MCF 10A (cell line): ENCODE results near the gene FBLL1. TPM values are rescaled to one million over a fixed set of nuclear protein-coding genes. Genes with fewer than 3 reads are reported as not detected.

ENCODE experiments used
- BruUV-seq: library from RNA; stranded (reverse); fragments of 400-500 nt; replicated peaks from 2 replicates; lab custom pipeline; 2021; lab: Mats Ljungman, UMichigan
- CTCF ChIA-PET: fragments of 300-600 bp; sonication (Branson Sonifier 250); formaldehyde crosslinking; extraction: SDS; loops from one replicate; lab custom pipeline; 2021; ENCODE audit warnings: antibody characterized with exemption, inconsistent platforms; lab: Yijun Ruan, JAX
- POLR2A ChIA-PET: fragments of 300-600, 350-650 bp; sonication (Branson Sonifier 250); formaldehyde crosslinking; extraction: SDS; loops from one replicate; lab custom pipeline; 2020; ENCODE audit warnings: antibody characterized with exemption, inconsistent platforms; lab: Yijun Ruan, JAX
- DNase-seq: peaks from one replicate; pipeline ENCODE4 v3.0.0-alpha.2; 2018; ENCODE audit not compliant: unreplicated experiment
- H3K27ac Mint-ChIP-seq: one replicate; pipeline ENCODE4 v1.8.0; 2022; ENCODE audit warnings: mild to moderate bottlenecking, low read depth, mixed read lengths; ENCODE audit not compliant: unreplicated experiment
- H3K27me3 Mint-ChIP-seq: one replicate; pipeline ENCODE4 v1.8.0; 2022; ENCODE audit warnings: mixed read lengths; ENCODE audit not compliant: insufficient read depth, unreplicated experiment
- H3K36me3 Mint-ChIP-seq: one replicate; pipeline ENCODE4 v1.8.0; 2022; ENCODE audit warnings: mild to moderate bottlenecking, moderate library complexity, mixed read lengths; ENCODE audit not compliant: insufficient read depth, unreplicated experiment
- H3K4me1 Mint-ChIP-seq: one replicate; pipeline ENCODE4 v1.8.0; 2022; ENCODE audit warnings: mixed read lengths; ENCODE audit not compliant: insufficient read depth, unreplicated experiment
- H3K4me3 Mint-ChIP-seq: one replicate; pipeline ENCODE4 v1.8.0; 2022; ENCODE audit warnings: mild to moderate bottlenecking, moderate library complexity, mixed read lengths; ENCODE audit not compliant: unreplicated experiment
- H3K9me3 Mint-ChIP-seq: one replicate; pipeline ENCODE4 v1.8.0; 2022; ENCODE audit warnings: mixed read lengths; ENCODE audit not compliant: unreplicated experiment
- CTCF ChIP-seq: fragments of 200-600 bp; IDR thresholded peaks from one replicate; pipeline ENCODE4 v1.8.0; 2022; ENCODE audit warnings: antibody characterized with exemption, mild to moderate bottlenecking; ENCODE audit not compliant: unreplicated experiment
- intact Hi-C: fragments of 100-400 bp; cut with micrococcal nuclease; formaldehyde crosslinking; loops from 2 replicates; pipeline ENCODE4 v1.14.1; 2022
- total RNA-seq: library from RNA; stranded (reverse); gene quantifications from 2 replicates; pipeline ENCODE4 v1.2.3, GENCODE V29; 2022

The FBLL1 gene
- total RNA-seq, 1 experiment from 2014 or later, result not detected

GRCh38 chr5:168550656-168551055 lies 21.6 kb downstream of the FBLL1 start:
- Mint-ChIP-seq H3K9me3 (peaks cover 7% of the 10 kb centered on the region), H3K27me3 (no peaks in the 10 kb centered on the region), H3K4me1 (peaks cover 24% of the 10 kb centered on the region), H3K36me3 (peaks cover 59% of the 10 kb centered on the region), H3K4me3 (no peak overlapping the region), H3K27ac (no peak overlapping the region)
- POLR2A ChIA-PET, result interaction anchor here (1.5 kb wide), 1 partner anchor 29 kb away, joined by 6 read pairs; the partner anchor contains the start of gene PANK3
- DNase-seq, result no peak
- no peak for TF ChIP-seq CTCF
- CTCF ChIA-PET, result no interaction called here
- intact Hi-C loops, result no loop called here
- no TSS peak for BruUV-seq

DNA sequence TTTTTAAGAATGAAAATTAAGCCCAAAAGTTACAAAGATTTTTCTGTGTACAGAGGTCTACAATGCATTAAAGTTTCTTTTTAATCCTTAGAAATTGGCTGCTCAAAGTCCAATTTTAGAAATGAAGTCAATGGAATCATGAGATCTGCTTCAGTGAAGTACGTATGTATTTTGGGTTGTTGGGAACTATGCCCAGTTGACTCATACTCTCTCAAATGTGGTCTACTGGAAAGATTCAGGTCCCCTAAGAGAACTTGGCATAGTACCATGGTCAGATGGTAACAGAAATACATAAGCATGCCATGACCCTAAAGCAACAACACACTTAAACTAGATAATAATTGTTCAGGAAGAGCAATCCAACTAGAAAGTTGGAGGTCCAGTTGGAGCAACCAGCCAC lies 23.0 kb downstream of the FBLL1 start:
- H3K4me1 Mint-ChIP-seq, result peaks cover 24% of the 10 kb centered on the region
- H3K9me3 Mint-ChIP-seq, result peaks cover 7% of the 10 kb centered on the region
- H3K36me3 Mint-ChIP-seq, result peaks cover 65% of the 10 kb centered on the region
- DNase-seq, result peak; percentile 84
- intact Hi-C loops, result no loop called here
- no TSS peak for BruUV-seq
- TF ChIP-seq CTCF, result no peak
- no peak overlapping the region for H3K4me3 Mint-ChIP-seq
- no peak overlapping the region for H3K27ac Mint-ChIP-seq
- CTCF ChIA-PET, result no interaction called here
- POLR2A ChIA-PET, result interaction anchor here (0.6 to 1.1 kb wide), 4 partner anchors 9 to 95 kb away, joined by 3 read pairs; no protein-coding TSS in a partner anchor
- no peaks in the 10 kb centered on the region for H3K27me3 Mint-ChIP-seq

- intact Hi-C loops, result no loop called here
- no peak for DNase-seq
- H3K4me1 Mint-ChIP-seq, result peaks cover 24% of the 10 kb centered on the region
- no peak for TF ChIP-seq CTCF
- no peak overlapping the region for H3K4me3 Mint-ChIP-seq
- peak overlapping the region; percentile 75 for H3K27ac Mint-ChIP-seq
- peaks cover 69% of the 10 kb centered on the region for H3K36me3 Mint-ChIP-seq
- H3K9me3 Mint-ChIP-seq, result no peaks in the 10 kb centered on the region
- no peaks in the 10 kb centered on the region for H3K27me3 Mint-ChIP-seq
- ChIA-PET CTCF (no interaction called here), POLR2A (interaction anchor here (0.6 to 1.0 kb wide), 3 partner anchors 16 to 1030 kb away, joined by 3 to 4 read pairs (median 3); partner anchors contain the start of gene SPDL1)
- no TSS peak for BruUV-seq
These were observed 24.4 kb downstream of the FBLL1 start for GRCh38 chr5:168553377-168554130.

- CTCF ChIA-PET, result interaction anchor here (1.2 kb wide), 1 partner anchor 14 kb away, joined by 3 read pairs; no protein-coding TSS in a partner anchor
- Mint-ChIP-seq H3K27ac (no peak overlapping the region), H3K9me3 (no peaks in the 10 kb centered on the region), H3K4me3 (no peak overlapping the region), H3K27me3 (no peaks in the 10 kb centered on the region), H3K4me1 (peaks cover 17% of the 10 kb centered on the region), H3K36me3 (peaks cover 93% of the 10 kb centered on the region)
- no TSS peak for BruUV-seq
- intact Hi-C loops, result no loop called here
- POLR2A ChIA-PET, result interaction anchor here (0.8 to 1.2 kb wide), 3 partner anchors 13 to 23 kb away, joined by 3 to 4 read pairs (median 4); no protein-coding TSS in a partner anchor
- TF ChIP-seq CTCF, result no peak
- DNase-seq, result no peak
These were observed 28.3 kb downstream of the FBLL1 start for GRCh38 chr5:168557389-168557788.
